Measurements from ENCODE around the gene ZFHX2. TPM values are rescaled to one million over a fixed set of nuclear protein-coding genes. Genes with fewer than 3 reads are reported as not detected.

Gene ZFHX2
- total RNA-seq, 2 experiments from 2014 or later, result 0.97 to 1.3 TPM

- ChIA-PET POLR2A (no interaction called here), CTCF (interaction anchor here (0.8 kb wide), 1 partner anchor 27 kb away, joined by 4 read pairs; no protein-coding TSS in a partner anchor)
Observed at GRCh38 chr14:23532658-23533057, 18.9 kb downstream of the ZFHX2 start.

- CTCF ChIA-PET, result interaction anchor here (0.6 to 1.4 kb wide), 2 partner anchors 8 to 58 kb away, joined by 3 read pairs; no protein-coding TSS in a partner anchor
- POLR2A ChIA-PET, result no interaction called here
Observed at GRCh38 chr14:23531391-23531790, 20.2 kb downstream of the ZFHX2 start.

- CTCF ChIA-PET, result interaction anchor here (0.6 to 1.4 kb wide), 2 partner anchors 9 to 57 kb away, joined by 3 read pairs; no protein-coding TSS in a partner anchor
- POLR2A ChIA-PET, result no interaction called here
Observed at GRCh38 chr14:23530375-23531055, 21.1 kb downstream of the ZFHX2 start.

- CTCF ChIA-PET, result interaction anchor here (0.5 to 1.1 kb wide), 3 partner anchors 11 to 202 kb away, joined by 3 read pairs; no protein-coding TSS in a partner anchor
Observed at GRCh38 chr14:23529016-23529415, 22.5 kb downstream of the ZFHX2 start.

GRCh38 chr14:23528555-23528954, 23.0 kb downstream of the ZFHX2 start:
- POLR2A ChIA-PET, result no interaction called here
- CTCF ChIA-PET, result interaction anchor here (0.6 to 1.1 kb wide), 2 partner anchors 12 to 201 kb away, joined by 3 read pairs; no protein-coding TSS in a partner anchor

More at GRCh38 chr14:23529016-23529415, 22.5 kb downstream of the ZFHX2 start:
- POLR2A ChIA-PET, result no interaction called here

- POLR2A ChIA-PET, result no interaction called here
- CTCF ChIA-PET, result no interaction called here
Observed at GRCh38 chr14:23525611-23526010, 26.0 kb downstream of the ZFHX2 start.

- CTCF ChIA-PET, result no interaction called here
- POLR2A ChIA-PET, result no interaction called here
Observed at GRCh38 chr14:23524954-23525353, 26.6 kb downstream of the ZFHX2 start.

GRCh38 chr14:23523229-23524016, 28.1 kb downstream of the ZFHX2 start:
- ChIA-PET POLR2A (no interaction called here), CTCF (interaction anchor here (1.2 to 1.4 kb wide), 2 partner anchors 16 to 36 kb away, joined by 4 read pairs; no protein-coding TSS in a partner anchor)

GRCh38 chr14:23522643-23523198, 28.8 kb downstream of the ZFHX2 start:
- CTCF ChIA-PET, result interaction anchor here (1.4 kb wide), 1 partner anchor 16 kb away, joined by 4 read pairs; no protein-coding TSS in a partner anchor
- POLR2A ChIA-PET, result no interaction called here

- CTCF ChIA-PET, result interaction anchor here (1.4 kb wide), 2 partner anchors 17 to 18 kb away, joined by 4 read pairs; no protein-coding TSS in a partner anchor
- POLR2A ChIA-PET, result no interaction called here
Observed at GRCh38 chr14:23521785-23522640, 29.6 kb downstream of the ZFHX2 start.

GRCh38 chr14:23520899-23521533, 30.5 kb downstream of the ZFHX2 start:
- CTCF ChIA-PET, result interaction anchor here (1.4 kb wide), 1 partner anchor 19 kb away, joined by 4 read pairs; no protein-coding TSS in a partner anchor
- POLR2A ChIA-PET, result no interaction called here

- ChIA-PET CTCF (no interaction called here), POLR2A (no interaction called here)
Observed at GRCh38 chr14:23518709-23519108, 32.9 kb downstream of the ZFHX2 start.

- CTCF ChIA-PET, result interaction anchor here (1.1 kb wide), 1 partner anchor 12 kb away, joined by 3 read pairs; no protein-coding TSS in a partner anchor
Observed at GRCh38 chr14:23517650-23518326, 33.8 kb downstream of the ZFHX2 start.

GRCh38 chr14:23514644-23514957, 37.0 kb downstream of the ZFHX2 start:
- ChIA-PET CTCF (no interaction called here), POLR2A (no interaction called here)

More at GRCh38 chr14:23517650-23518326, 33.8 kb downstream of the ZFHX2 start:
- POLR2A ChIA-PET, result no interaction called here

- ChIA-PET POLR2A (no interaction called here), CTCF (no interaction called here)
Observed at GRCh38 chr14:23513818-23514643, 37.5 kb downstream of the ZFHX2 start.

GRCh38 chr14:23513005-23513817, 38.4 kb downstream of the ZFHX2 start:
- CTCF ChIA-PET, result no interaction called here

GRCh38 chr14:23512156-23512555, 39.4 kb downstream of the ZFHX2 start:
- ChIA-PET POLR2A (no interaction called here), CTCF (no interaction called here)

More at GRCh38 chr14:23513005-23513817, 38.4 kb downstream of the ZFHX2 start:
- POLR2A ChIA-PET, result no interaction called here
